GM19238 (cell line): Measurements from ENCODE around the gene GRK5.

ENCODE experiments used
- DNase-seq: peaks from one replicate; pipeline ENCODE4 v3.0.0; 2011; ENCODE audit warnings: low spot score; ENCODE audit not compliant: insufficient read length

The GRK5 gene

GRCh38 chr10:119297207-119297968, 90.0 kb downstream of the GRK5 start:
- no peak for DNase-seq

DNA sequence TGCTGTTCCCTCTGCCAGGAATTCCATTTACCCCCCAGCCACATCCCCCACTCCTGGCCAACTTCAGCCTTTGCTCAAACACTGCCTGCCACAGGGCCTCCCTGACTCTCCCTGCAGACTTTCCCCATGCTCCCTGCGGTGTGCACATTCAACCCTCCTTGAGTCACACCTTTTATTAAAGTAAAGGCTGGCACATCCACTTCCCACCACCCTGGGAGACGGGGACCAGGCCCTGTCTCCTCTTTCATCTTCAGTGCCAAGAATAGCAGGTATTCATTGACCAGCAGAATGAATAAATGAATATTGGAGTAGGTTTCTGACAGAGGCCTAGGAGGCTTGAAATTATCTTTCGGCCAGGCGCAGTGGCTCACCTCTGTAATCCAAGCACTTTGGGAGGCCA, 91.4 kb downstream of the GRK5 start:
- DNase-seq = no peak

GRCh38 chr10:119299531-119299930, 92.2 kb downstream of the GRK5 start:
- DNase-seq = no peak

- no peak for DNase-seq
Observed at GRCh38 chr10:119301397-119301796, 94.0 kb downstream of the GRK5 start.

DNA sequence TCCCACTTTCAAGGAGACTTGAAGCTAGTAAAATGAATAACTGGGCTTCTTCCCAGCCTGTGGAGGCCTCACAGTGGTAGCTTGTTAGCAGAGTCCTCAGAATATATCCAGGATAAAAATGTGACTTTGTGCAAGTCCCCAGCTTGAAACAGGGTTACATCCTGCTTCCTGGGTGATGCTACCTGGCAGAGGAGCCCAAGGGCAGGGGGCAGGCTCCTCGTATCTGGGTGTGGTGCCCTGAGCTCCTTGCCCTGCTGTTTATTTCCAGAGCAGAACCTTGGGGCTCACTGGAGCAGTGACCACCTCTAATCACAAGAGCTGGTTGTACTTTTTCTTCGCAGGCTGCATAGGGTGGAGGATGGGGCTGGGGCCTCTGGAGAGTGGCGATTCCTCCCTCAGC, 94.8 kb downstream of the GRK5 start:
- DNase-seq = no peak

DNA sequence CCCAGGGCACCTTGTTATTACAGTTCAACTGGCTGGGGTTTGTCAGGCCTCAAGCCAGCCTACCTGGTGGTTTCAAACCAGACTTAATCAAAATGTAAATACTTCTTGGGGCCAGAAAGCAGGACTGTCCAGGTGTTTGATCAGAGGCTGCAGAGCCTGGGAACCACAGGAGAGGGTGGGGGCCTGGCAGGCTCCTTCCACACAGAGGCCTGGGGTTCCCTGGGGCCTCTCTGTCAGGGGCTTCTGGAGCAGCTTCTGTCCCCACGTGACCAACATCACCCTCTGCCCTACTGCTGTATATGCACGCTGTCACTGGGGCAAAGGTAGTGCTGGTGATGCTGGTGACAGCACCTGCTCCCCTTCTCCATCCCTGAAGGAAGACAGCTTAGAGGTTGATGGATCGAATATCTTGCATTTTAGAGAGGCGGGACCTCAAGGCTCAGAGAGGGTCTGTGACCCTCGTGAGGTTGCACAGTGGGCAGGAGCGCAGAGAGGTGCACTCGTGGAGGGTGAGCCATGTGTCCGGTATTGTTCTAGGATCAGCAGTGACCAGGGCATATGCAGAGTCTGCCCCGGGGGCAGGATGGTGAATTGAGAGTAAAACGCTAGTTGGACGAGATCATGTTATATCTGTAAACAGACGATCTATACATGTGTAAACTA, 95.4 kb downstream of the GRK5 start:
- DNase-seq = no peak

- DNase-seq = no peak
Observed at GRCh38 chr10:119303886-119304285, 96.5 kb downstream of the GRK5 start.

- DNase-seq = no peak
Observed at GRCh38 chr10:119304541-119304940, 97.2 kb downstream of the GRK5 start.

GRCh38 chr10:119305860-119306513, 98.6 kb downstream of the GRK5 start:
- DNase-seq = peak; percentile 63

GRCh38 chr10:119306514-119306951, 99.2 kb downstream of the GRK5 start:
- DNase-seq = peak; percentile 85

DNA sequence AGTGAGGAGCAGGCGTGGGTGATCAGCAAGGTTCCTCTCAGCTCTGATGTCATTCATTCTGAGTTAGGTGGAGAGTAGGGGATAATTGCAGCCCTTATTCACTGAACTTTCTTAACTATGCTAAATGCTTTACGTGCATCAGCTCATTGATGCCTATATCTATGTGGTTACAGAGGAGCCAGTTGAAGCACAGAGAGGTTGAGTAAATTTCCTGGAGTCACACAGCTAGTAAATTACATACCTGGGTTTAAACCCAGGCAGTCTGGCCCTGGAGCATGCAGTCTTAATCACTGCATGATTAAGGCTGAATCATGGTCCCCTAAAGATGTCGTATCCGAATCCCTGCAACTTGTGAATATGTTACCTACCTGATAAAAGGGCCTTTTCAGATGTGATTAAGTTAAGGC, 99.6 kb downstream of the GRK5 start:
- no peak for DNase-seq

GRCh38 chr10:119308089-119308488, 100.7 kb downstream of the GRK5 start:
- DNase-seq = no peak

DNA sequence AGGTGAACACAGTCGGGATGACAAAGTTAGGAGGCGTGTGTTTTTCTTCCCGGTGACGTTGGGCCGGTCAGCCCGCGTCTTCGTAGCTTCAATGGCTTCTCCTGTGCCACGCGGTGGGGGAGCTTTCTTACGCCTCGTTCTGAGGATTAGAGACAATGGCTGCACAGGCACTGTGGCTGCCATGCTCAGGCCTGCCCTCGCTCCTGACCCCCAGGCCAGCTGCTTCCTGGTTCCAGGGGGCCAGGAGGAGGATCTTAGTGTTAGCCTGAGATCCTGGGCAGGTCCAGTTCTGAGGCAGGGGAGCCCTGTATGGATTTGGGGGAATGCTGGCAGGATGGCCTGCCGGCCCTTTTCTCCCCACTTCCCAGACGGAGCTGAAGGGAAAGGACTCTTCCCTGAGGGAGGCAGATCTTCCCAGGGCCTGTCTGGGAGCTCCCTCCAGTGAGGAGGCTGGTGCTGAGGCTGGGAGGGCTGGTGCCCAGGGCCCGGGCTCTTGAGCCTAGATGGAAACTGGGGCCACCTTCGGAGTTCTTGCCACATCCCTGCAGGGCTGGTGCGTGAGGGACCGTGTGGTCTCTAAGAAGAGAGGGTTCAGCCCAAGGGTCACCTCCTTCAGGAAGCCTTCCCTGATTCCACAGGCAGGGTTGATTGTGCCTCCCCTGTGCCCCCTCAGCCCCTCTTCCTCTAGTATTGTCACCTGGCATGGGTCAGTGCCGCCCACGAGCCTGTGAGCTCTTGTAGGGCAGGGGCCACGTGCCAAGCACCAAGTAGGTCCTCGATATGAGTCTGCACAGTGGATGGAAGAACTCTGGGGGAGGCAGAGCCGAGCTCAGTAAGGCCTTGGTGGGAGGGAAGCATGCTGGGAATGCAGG, 101.4 kb downstream of the GRK5 start:
- no peak for DNase-seq

GRCh38 chr10:119309423-119309770, 102.0 kb downstream of the GRK5 start:
- DNase-seq = no peak

DNA sequence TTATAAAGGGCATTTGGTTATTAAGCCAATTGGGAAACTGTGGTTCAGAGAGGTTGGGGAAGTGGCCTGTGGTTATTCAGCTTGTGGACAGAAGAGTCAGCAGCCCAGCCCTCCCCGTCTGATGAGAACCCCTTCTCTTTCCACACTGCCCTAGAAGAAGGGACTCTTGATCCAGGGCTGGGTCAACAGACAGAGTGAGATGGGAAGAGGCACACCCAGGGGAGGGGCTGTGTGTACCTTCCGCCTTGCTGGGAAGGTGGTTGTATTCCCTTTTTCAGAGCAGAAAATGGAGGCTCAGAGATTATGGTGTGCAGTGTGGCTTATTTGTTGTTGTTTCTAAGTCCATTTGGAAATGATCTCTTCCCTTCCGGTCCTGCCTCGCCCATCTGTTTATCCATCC, 103.4 kb downstream of the GRK5 start:
- DNase-seq = no peak

GRCh38 chr10:119312241-119312640, 104.9 kb downstream of the GRK5 start:
- no peak for DNase-seq

- no peak for DNase-seq
Observed at GRCh38 chr10:119313024-119313423, 105.7 kb downstream of the GRK5 start.

- peak; percentile 73 for DNase-seq
Observed at GRCh38 chr10:119313644-119314043, 106.3 kb downstream of the GRK5 start.

DNA sequence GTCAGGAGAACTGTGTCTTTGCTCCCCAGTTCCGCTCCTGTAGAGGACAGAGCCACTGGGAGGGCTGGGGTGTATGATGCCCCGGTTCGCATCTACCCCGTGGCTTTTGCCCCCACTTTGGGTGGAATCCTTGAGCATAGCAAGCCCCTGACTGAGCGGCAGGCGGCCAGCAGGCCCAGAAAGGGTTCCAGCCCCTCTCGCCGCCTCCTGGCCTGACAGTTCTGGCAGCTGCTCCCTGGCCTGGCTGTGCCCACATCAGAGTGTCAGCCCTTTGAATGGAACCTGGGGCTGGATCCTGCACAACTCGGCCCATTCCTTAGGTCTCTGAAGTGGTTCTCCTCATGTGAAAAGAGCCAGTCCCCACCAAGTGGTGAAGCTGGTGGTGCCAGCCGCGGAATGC, 106.7 kb downstream of the GRK5 start:
- no peak for DNase-seq

GRCh38 chr10:119314486-119314885, 107.1 kb downstream of the GRK5 start:
- no peak for DNase-seq

GRCh38 chr10:119315128-119316001, 108.0 kb downstream of the GRK5 start:
- peak; percentile 72 for DNase-seq
